WTC11 (cell line): ENCODE data around the gene DDX20.

Source experiments
- FOXJ3 ChIP-seq: sonication (generic); formaldehyde crosslinking; IDR thresholded peaks from 2 replicates; pipeline ENCODE4 v1.9.0; 2021; ENCODE audit warnings: missing genetic modification reagents, mild to moderate bottlenecking, borderline replicate concordance
- NR3C1 ChIP-seq: sonication (generic); formaldehyde crosslinking; conservative IDR thresholded peaks from 2 replicates; pipeline ENCODE4 v1.8.1; 2023; ENCODE audit warnings: low read depth, mild to moderate bottlenecking, missing genetic modification reagents
- SMAD3 ChIP-seq: sonication (generic); formaldehyde crosslinking; IDR thresholded peaks from 2 replicates; pipeline ENCODE4 v1.8.0; 2022; ENCODE audit warnings: missing genetic modification reagents, mild to moderate bottlenecking, borderline replicate concordance
- TEAD4 ChIP-seq: sonication (generic); formaldehyde crosslinking; IDR thresholded peaks from 2 replicates; pipeline ENCODE4 v1.8.0; 2022; ENCODE audit warnings: mild to moderate bottlenecking, missing genetic modification reagents
- ZNF121 ChIP-seq: sonication (generic); formaldehyde crosslinking; IDR thresholded peaks from 2 replicates; pipeline ENCODE4 v1.8.0; 2023; ENCODE audit warnings: missing genetic modification reagents
- TF ChIP-seq, protein P1 (sequence below): sonication (generic); formaldehyde crosslinking; conservative IDR thresholded peaks from 2 replicates; pipeline ENCODE4 v1.8.1; 2022; ENCODE audit warnings: mild to moderate bottlenecking, missing genetic modification reagents
- TF ChIP-seq, protein P2 (sequence below): sonication (generic); formaldehyde crosslinking; IDR thresholded peaks from 2 replicates; pipeline ENCODE4 v1.8.0; 2022; ENCODE audit warnings: mild to moderate bottlenecking, missing genetic modification reagents
- TF ChIP-seq, protein P3 (sequence below): sonication (generic); formaldehyde crosslinking; IDR thresholded peaks from 2 replicates; pipeline ENCODE4 v1.8.1; 2022; ENCODE audit warnings: low read depth, mild to moderate bottlenecking, moderate library complexity, missing genetic modification reagents, borderline replicate concordance
- TF ChIP-seq, protein P4 (sequence below): fragments of 200-600 bp; IDR thresholded peaks from 2 replicates; pipeline ENCODE4 v1.8.0; 2022; ENCODE audit warnings: antibody characterized with exemption

DNA sequence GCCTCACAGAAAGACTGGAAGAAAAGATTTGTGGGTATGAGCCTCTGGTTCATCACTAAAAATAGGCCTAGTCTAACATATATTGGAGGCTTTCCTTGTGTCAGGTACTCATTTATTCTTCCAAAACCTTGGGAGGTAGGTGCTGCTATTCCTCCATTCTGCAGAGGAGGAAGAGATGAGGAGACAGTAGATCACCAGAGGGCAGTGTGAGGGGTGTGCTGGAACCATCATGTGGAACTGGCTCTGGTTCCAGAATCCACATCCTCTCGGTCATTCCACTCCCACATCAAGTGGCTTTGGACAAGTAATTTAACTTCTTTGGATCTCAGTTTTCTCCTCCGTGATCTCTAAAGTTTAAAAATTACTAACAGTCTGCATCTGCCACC is 9.1 kb upstream of the DDX20 start:
- TF ChIP-seq, protein P1, sequence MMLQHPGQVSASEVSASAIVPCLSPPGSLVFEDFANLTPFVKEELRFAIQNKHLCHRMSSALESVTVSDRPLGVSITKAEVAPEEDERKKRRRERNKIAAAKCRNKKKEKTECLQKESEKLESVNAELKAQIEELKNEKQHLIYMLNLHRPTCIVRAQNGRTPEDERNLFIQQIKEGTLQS (CRISPR knock-in tag): no peak
- TF ChIP-seq, protein P2, sequence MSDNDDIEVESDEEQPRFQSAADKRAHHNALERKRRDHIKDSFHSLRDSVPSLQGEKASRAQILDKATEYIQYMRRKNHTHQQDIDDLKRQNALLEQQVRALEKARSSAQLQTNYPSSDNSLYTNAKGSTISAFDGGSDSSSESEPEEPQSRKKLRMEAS (CRISPR knock-in tag): no peak
- TF ChIP-seq, protein P3, sequence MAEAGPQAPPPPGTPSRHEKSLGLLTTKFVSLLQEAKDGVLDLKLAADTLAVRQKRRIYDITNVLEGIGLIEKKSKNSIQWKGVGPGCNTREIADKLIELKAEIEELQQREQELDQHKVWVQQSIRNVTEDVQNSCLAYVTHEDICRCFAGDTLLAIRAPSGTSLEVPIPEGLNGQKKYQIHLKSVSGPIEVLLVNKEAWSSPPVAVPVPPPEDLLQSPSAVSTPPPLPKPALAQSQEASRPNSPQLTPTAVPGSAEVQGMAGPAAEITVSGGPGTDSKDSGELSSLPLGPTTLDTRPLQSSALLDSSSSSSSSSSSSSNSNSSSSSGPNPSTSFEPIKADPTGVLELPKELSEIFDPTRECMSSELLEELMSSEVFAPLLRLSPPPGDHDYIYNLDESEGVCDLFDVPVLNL (CRISPR knock-in tag): no peak
- TF ChIP-seq NR3C1 (no peak), ZNF121 (CRISPR knock-in tag) (no peak), TEAD4 (CRISPR knock-in tag) (no peak), FOXJ3 (CRISPR knock-in tag) (no peak), SMAD3 (no peak)
- TF ChIP-seq, protein P4, sequence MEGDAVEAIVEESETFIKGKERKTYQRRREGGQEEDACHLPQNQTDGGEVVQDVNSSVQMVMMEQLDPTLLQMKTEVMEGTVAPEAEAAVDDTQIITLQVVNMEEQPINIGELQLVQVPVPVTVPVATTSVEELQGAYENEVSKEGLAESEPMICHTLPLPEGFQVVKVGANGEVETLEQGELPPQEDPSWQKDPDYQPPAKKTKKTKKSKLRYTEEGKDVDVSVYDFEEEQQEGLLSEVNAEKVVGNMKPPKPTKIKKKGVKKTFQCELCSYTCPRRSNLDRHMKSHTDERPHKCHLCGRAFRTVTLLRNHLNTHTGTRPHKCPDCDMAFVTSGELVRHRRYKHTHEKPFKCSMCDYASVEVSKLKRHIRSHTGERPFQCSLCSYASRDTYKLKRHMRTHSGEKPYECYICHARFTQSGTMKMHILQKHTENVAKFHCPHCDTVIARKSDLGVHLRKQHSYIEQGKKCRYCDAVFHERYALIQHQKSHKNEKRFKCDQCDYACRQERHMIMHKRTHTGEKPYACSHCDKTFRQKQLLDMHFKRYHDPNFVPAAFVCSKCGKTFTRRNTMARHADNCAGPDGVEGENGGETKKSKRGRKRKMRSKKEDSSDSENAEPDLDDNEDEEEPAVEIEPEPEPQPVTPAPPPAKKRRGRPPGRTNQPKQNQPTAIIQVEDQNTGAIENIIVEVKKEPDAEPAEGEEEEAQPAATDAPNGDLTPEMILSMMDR: no peak
